Activated CD4-positive, alpha-beta memory T cell treated with anti-CD3 and anti-CD28 coated beads for 36 hours (primary cell): ENCODE data around the gene KRT17. TPM values are rescaled to one million over a fixed set of nuclear protein-coding genes. Genes with fewer than 3 reads are reported as not detected.
"Not testable (repeated sequence)": the region's sequence is repeated elsewhere in the genome, so short reads cannot be mapped to it uniquely, and the experiment has no call there.

Experiments used
- CTCF ChIA-PET: fragments of 350-600 bp; sonication (Branson Sonifier 250); formaldehyde crosslinking; loops from one replicate; lab custom pipeline; 2021; ENCODE audit warnings: antibody characterized with exemption, inconsistent platforms; lab: Charles Lee
- POLR2A ChIA-PET: fragments of 350-600 bp; sonication (Branson Sonifier 250); formaldehyde crosslinking; loops from one replicate; lab custom pipeline; 2021; ENCODE audit warnings: antibody characterized with exemption; lab: Charles Lee
- DNase-seq: peaks from one replicate; pipeline ENCODE4 v3.0.0-alpha.2; 2020
- H3K27ac Mint-ChIP-seq: one replicate; pipeline ENCODE4 v1.8.0; 2021; ENCODE audit warnings: mixed read lengths
- H3K27me3 Mint-ChIP-seq: one replicate; pipeline ENCODE4 v1.8.0; 2021; ENCODE audit warnings: mixed read lengths
- H3K36me3 Mint-ChIP-seq: one replicate; pipeline ENCODE4 v1.8.0; 2021; ENCODE audit warnings: mixed read lengths
- H3K4me1 Mint-ChIP-seq: one replicate; pipeline ENCODE4 v1.8.0; 2021; ENCODE audit warnings: low read depth, mixed read lengths
- H3K4me3 Mint-ChIP-seq: one replicate; pipeline ENCODE4 v1.8.0; 2021; ENCODE audit warnings: mild to moderate bottlenecking, mixed read lengths
- H3K9me3 Mint-ChIP-seq: one replicate; pipeline ENCODE4 v1.8.0; 2021; ENCODE audit warnings: mixed read lengths
- intact Hi-C: fragments of 100-400 bp; cut with micrococcal nuclease; formaldehyde crosslinking; loops from one replicate; pipeline ENCODE4 v1.15.1; 2023
- total RNA-seq, 2 experiments: library from RNA; stranded (reverse); gene quantifications; one replicate each; pipeline ENCODE4 v1.2.3, GENCODE V29; 2021

KRT17 gene
- total RNA-seq, 2 experiments from 2014 or later: not detected

DNA sequence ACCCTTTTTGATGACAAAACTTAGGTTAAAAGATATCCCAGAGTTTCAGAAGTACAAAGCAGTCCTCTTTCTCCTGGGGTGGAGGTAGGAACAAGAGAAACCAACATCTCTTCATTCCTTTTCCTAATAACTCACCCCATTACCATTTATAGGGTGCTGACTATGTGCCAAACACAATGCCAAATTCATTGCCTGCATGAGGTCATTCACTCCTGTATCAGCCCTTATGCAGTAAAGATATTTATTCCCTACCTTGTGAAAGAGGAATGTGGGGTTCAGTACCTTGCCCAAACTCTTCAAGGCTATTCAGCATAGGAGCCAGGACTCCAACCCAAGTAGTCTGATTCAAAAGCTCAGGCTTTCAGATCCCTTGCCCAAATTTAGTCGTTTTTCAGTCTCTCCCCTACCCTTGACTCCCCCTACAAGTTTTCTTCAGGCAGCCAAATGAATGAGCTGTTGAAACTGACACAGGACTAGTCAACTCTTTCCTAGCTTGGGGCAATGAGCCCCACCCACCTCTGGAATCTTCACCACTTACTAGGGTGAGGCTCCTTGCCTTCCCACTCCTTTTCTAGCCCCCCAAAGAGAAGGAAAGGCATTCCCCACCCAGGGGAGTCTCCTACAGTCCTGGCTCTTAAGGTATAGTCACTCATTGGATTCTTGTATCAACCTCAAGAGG, 43.5 kb downstream of the KRT17 start:
- Mint-ChIP-seq H3K36me3 (no peaks in the 10 kb centered on the region), H3K4me1 (no peaks in the 10 kb centered on the region), H3K27me3 (peaks cover 26% of the 10 kb centered on the region), H3K4me3 (no peak overlapping the region), H3K9me3 (no peaks in the 10 kb centered on the region), H3K27ac (no peak overlapping the region)
- ChIA-PET CTCF (interaction anchor here (0.6 to 2.1 kb wide), 4 partner anchors 13 to 83 kb away, joined by 3 to 10 read pairs (median 7); no protein-coding TSS in a partner anchor), POLR2A (no interaction called here)
- intact Hi-C loops: no loop called here
- DNase-seq: no peak

DNA sequence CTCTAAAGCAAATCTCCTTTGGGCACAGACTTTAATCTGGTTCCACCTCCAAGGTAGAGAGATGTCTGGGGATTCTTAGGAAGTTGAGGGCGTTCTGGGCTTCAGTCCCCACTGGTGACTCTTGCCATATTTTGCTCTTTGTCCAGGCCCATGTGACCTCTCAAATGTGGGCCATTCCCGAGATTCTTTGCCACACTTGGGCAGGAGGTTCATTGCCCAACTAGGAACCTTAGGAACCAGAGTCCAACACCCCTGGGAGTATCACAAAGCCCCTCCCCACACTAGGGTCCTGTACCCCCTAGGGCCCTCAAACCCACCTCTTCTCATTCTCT, 44.2 kb downstream of the KRT17 start:
- Mint-ChIP-seq H3K9me3 (no peaks in the 10 kb centered on the region), H3K4me1 (no peaks in the 10 kb centered on the region), H3K36me3 (no peaks in the 10 kb centered on the region), H3K27ac (no peak overlapping the region), H3K27me3 (peaks cover 25% of the 10 kb centered on the region), H3K4me3 (no peak overlapping the region)
- no peak for DNase-seq
- ChIA-PET POLR2A (no interaction called here), CTCF (interaction anchor here (1.0 to 3.1 kb wide), 9 partner anchors 13 to 93 kb away, joined by 3 to 19 read pairs (median 4); no protein-coding TSS in a partner anchor)
- intact Hi-C loops: no loop called here

DNA sequence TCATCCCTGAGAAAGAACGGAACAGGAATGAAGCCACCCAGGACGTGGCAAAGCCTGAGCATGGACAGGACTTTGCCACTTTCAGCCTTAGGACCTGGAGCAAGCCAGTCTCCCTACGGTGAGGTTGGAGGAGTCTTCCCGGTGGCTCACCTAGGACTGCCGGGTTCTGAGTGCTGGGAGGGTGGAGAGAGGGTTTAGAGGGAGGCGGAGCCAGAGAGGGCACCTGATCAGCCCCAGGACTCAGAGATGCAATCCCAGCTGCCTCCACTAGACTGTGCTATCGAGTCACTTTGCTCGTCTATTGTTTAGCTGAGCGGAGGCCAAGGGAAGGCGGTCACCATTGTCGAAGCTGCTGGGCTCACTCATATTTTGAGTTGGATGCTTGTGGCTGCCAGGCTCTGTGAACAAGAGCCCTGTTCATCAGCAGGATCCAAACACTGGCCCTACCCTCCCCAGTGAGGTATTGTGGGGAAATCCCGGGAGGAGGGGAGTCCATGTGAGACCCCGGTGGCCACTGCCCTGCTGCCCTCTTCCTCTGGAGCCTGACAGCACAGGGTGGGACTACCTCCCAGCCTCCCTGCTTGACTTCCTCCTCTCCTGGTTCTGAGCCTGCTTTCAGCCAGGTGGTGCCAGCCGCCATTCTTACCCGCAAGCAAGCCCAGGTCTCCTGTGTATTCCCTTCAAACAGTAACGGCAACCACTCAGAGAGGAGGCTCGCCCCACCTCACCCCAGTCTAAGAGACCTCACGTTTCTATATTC, 44.7 kb downstream of the KRT17 start:
- Mint-ChIP-seq H3K27me3 (peaks cover 28% of the 10 kb centered on the region), H3K4me3 (no peak overlapping the region), H3K27ac (no peak overlapping the region), H3K9me3 (no peaks in the 10 kb centered on the region), H3K36me3 (no peaks in the 10 kb centered on the region), H3K4me1 (no peaks in the 10 kb centered on the region)
- POLR2A ChIA-PET: interaction anchor here (0.7 kb wide), 1 partner anchor 9 kb away, joined by 3 read pairs; no protein-coding TSS in a partner anchor
- CTCF ChIA-PET: interaction anchor here (0.7 to 3.1 kb wide), 11 partner anchors 8 to 164 kb away, joined by 3 to 19 read pairs (median 4); partner anchors contain the start of gene KRT9
- intact Hi-C loops: loop anchor here (1.0 kb wide), 1 partner anchor 30 kb away; no protein-coding TSS in a partner anchor
- DNase-seq: peak; percentile 89

DNA sequence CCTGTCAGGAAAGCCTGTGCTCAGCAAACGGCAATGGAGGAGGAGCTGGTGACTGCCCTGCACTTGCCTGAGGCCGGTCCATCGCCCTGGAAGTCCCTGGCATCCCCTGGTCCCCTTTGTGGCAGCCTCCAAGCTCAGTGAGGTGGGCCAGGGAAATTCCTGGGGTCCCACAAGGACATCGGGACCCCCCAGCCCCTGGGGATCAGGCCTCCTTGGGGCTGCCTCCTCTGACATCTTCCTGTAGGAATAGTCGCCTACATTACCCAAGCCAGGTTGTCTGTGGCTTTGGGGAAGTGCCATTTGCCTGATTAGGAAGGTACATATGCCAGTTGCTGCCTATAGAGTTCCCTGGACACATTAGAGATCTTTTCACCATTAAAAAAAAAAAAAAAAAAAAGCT, 45.4 kb downstream of the KRT17 start:
- intact Hi-C loops: loop anchor here (1.0 kb wide), 1 partner anchor 30 kb away; no protein-coding TSS in a partner anchor
- Mint-ChIP-seq H3K9me3 (no peaks in the 10 kb centered on the region), H3K36me3 (no peaks in the 10 kb centered on the region), H3K27ac (no peak overlapping the region), H3K27me3 (peaks cover 26% of the 10 kb centered on the region), H3K4me1 (no peaks in the 10 kb centered on the region), H3K4me3 (no peak overlapping the region)
- no peak for DNase-seq
- CTCF ChIA-PET: interaction anchor here (1.0 to 3.1 kb wide), 10 partner anchors 8 to 92 kb away, joined by 3 to 19 read pairs (median 4); partner anchors contain the start of gene KRT9
- POLR2A ChIA-PET: interaction anchor here (0.7 kb wide), 1 partner anchor 10 kb away, joined by 3 read pairs; no protein-coding TSS in a partner anchor

DNA sequence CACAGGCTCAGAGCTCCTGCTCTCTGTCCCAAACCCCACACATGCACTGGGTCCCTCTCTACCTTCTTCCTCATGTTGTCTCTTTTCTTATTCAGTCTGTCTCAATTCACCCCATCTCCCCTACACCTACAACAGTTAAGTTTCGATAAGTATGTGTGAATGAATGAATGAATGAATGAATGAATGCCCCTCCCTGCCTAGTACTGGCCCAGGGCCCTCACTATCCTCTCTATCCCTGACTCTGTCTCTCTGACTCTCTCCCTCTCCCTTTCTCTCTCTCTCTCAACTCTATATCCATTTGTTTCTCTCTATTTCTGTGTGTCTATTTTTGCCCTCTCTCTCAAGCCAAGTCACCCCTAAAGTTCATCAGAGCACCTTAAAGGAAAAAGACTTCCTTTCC, 45.8 kb downstream of the KRT17 start:
- ChIA-PET CTCF (interaction anchor here (1.4 to 3.1 kb wide), 4 partner anchors 30 to 88 kb away, joined by 5 to 19 read pairs (median 14); no protein-coding TSS in a partner anchor), POLR2A (interaction anchor here (0.7 kb wide), 1 partner anchor 10 kb away, joined by 3 read pairs; no protein-coding TSS in a partner anchor)
- H3K27ac Mint-ChIP-seq: no peak overlapping the region
- H3K36me3 Mint-ChIP-seq: no peaks in the 10 kb centered on the region
- intact Hi-C loops: no loop called here
- no peak overlapping the region for H3K4me3 Mint-ChIP-seq
- H3K4me1 Mint-ChIP-seq: no peaks in the 10 kb centered on the region
- DNase-seq: no peak
- peaks cover 25% of the 10 kb centered on the region for H3K27me3 Mint-ChIP-seq
- H3K9me3 Mint-ChIP-seq: no peaks in the 10 kb centered on the region

DNA sequence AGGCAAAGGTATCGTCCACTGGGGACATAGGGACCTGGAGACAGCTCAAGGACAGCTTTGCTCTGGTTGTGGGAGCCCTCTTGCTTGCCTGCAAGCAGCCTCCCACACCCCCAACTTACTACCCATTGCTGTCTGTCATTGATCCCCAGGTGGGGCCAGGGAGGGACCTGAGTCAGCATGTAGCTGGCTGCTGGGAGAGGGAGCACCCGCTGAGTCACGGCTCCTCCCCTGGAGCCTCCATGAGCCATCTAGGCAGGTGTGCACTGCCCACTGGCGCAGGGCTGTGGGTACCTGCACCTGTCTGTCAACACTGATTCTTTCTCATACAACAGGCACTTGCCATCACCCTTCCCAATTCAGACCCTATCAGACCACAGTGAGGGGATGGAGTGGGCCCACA, 47.6 kb downstream of the KRT17 start:
- H3K4me1 Mint-ChIP-seq, POLR2A ChIA-PET, H3K4me3 Mint-ChIP-seq, intact Hi-C loops, DNase-seq, H3K9me3 Mint-ChIP-seq, H3K27ac Mint-ChIP-seq, H3K36me3 Mint-ChIP-seq: not testable (repeated sequence)
- peaks cover 33% of the 10 kb centered on the region for H3K27me3 Mint-ChIP-seq
- CTCF ChIA-PET: interaction anchor here (0.7 kb wide), 1 partner anchor 27 kb away, joined by 4 read pairs; no protein-coding TSS in a partner anchor

DNA sequence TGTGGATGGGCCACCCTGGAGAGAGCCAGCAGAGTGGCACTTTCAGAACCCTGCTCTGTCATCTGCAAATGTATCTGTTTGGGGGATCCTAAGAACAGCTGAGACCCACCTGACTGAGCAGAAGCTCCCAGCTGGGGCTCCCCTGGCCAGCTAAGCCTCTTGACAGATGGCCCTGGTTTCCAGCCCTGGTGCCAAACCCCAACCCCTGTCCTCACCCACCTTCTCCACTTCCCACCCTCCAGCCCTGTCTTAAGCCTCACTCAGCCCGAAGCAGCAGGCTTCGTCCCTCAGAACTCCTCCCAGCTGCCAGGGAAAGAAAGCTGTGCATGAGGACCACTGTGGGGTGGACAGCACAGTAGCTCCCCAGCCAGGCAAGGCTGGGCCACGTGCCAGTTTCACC, 49.0 kb downstream of the KRT17 start:
- no peak overlapping the region for H3K4me3 Mint-ChIP-seq
- H3K9me3 Mint-ChIP-seq: no peaks in the 10 kb centered on the region
- peaks cover 33% of the 10 kb centered on the region for H3K27me3 Mint-ChIP-seq
- H3K4me1 Mint-ChIP-seq: no peaks in the 10 kb centered on the region
- ChIA-PET CTCF (interaction anchor here (0.7 to 0.8 kb wide), 2 partner anchors 9 to 26 kb away, joined by 3 read pairs; no protein-coding TSS in a partner anchor), POLR2A (no interaction called here)
- H3K27ac Mint-ChIP-seq: no peak overlapping the region
- intact Hi-C loops: no loop called here
- no peak for DNase-seq
- no peaks in the 10 kb centered on the region for H3K36me3 Mint-ChIP-seq

DNA sequence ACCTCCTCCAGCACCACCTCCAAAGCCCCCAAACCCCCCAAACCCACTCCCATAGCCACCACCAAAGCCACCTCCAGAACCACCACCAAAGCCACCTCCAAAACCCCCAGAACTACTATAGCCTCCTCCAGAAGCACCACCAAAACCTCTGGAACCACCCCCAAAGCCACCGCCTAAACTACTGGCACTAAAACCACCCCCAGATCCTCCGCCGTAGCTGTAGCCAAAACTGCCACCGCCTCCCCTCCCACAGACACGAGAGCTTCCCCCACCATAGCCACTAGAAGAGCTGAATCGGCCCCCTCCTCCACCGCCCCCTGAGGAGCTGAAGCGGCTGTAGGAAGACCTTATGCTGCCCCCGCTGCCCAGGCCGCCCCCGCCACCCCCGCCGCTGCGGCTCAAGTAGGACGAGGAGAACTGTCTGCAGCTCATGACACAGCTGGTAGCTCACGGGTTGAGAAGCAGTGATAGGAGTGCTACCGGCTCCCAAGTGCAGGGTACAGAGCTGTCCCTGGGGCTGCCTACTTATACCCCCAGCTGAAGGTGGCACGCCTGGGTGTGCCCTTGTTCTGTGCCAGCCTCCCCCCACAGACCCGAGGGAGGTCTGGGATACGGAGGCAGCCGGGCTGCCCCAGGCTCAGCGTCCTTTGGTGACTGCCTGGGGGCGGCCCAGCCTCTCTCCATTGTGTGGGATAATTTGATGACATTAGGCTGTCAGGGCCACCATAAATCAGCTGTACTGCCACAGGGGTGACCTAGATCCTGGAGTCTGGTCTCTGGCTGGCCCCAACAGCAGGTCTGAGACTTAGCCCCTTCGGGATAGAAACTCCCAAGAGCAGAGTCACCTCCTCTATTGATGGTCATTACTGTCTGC, 52.6 kb downstream of the KRT17 start, which contains the start of gene KRT9:
TSS of gene KRT9 (minus strand) at position 499 of the 874 bp plus-strand sequence. CDS start at position 432, 67 bp downstream.
- ChIA-PET CTCF (interaction anchor here (1.4 to 2.4 kb wide), 4 partner anchors 8 to 76 kb away, joined by 4 to 9 read pairs (median 4); no protein-coding TSS in a partner anchor), POLR2A (no interaction called here)
- intact Hi-C loops: no loop called here
- H3K27me3 Mint-ChIP-seq: peaks cover 18% of the 10 kb centered on the region
- H3K4me3 Mint-ChIP-seq: no peak within 1 kb of the TSS
- H3K4me1 Mint-ChIP-seq: peaks cover 6% of the 10 kb centered on the region
- peaks cover 6% of the 10 kb centered on the region for H3K9me3 Mint-ChIP-seq
- no peaks in the 10 kb centered on the region for H3K36me3 Mint-ChIP-seq
- no peak for DNase-seq
- no peak within 1 kb of the TSS for H3K27ac Mint-ChIP-seq

Other genes starting within 250 kb of the KRT17 start
- not detected for gene KRT34, start 242.3 kb downstream of the KRT17 start, total RNA-seq
- not detected for gene KRT31, start 227.0 kb downstream of the KRT17 start, total RNA-seq
- not detected for gene KRT37, start 200.0 kb downstream of the KRT17 start, total RNA-seq
- not detected for gene KRT38, start 183.6 kb downstream of the KRT17 start, total RNA-seq
- not detected for gene KRT32, start 157.2 kb downstream of the KRT17 start, total RNA-seq
- gene KRT35, start 143.4 kb downstream of the KRT17 start, total RNA-seq: not detected
- gene KRT36, start 134.7 kb downstream of the KRT17 start, total RNA-seq: not detected
- gene KRT13, start 119.0 kb downstream of the KRT17 start, total RNA-seq: not detected
- gene KRT15, start 105.7 kb downstream of the KRT17 start, total RNA-seq: not detected
- gene KRT19, start 96.3 kb downstream of the KRT17 start, total RNA-seq: not detected
- gene KRT9, start 52.5 kb downstream of the KRT17 start, total RNA-seq: not detected
- not detected for gene KRT14, start 37.7 kb downstream of the KRT17 start, total RNA-seq
- gene KRT16, start 11.8 kb downstream of the KRT17 start, total RNA-seq: not detected
- gene EIF1, start 64.3 kb upstream of the KRT17 start, total RNA-seq: 1,000 to 10,000 TPM; 1,052 to 1,072 TPM
- not detected for gene GAST, start 87.8 kb upstream of the KRT17 start, total RNA-seq
- not detected for gene HAP1, start 110.1 kb upstream of the KRT17 start, total RNA-seq
- gene JUP, start 162.1 kb upstream of the KRT17 start, total RNA-seq: under 1 TPM; 0.12 to 0.29 TPM
- gene P3H4, start 187.4 kb upstream of the KRT17 start, total RNA-seq: 1 to 10 TPM; 2.5 to 2.9 TPM
- 1 to 10 TPM in 1 of 2 experiments, under 1 TPM in 1; 0.76 to 1.4 TPM for gene FKBP10, start 188.4 kb upstream of the KRT17 start, total RNA-seq
- 10 to 100 TPM; 29.0 to 29.5 TPM for gene NT5C3B, start 211.7 kb upstream of the KRT17 start, total RNA-seq
- under 1 TPM; 0.12 to 0.29 TPM for gene KLHL10, start 213.2 kb upstream of the KRT17 start, total RNA-seq
- gene KLHL11, start 240.8 kb upstream of the KRT17 start, total RNA-seq: 10 to 100 TPM; 23.6 to 25.2 TPM